Measurements from ENCODE around the gene GSE1.

Gene GSE1

GRCh38 chr16:85592700-85593493 is 20.2 kb upstream of the GSE1 start:
- ChIA-PET POLR2A (no interaction called here), CTCF (no interaction called here)
- TF ChIP-seq SP1 (IDR thresholded peaks at IDR 0.05) (no peak), FOXM1 (IDR thresholded peaks at IDR 0.05; ENCODE audit: borderline replicate concordance) (no peak), FOXK2 (IDR thresholded peaks at IDR 0.05) (no peak), BHLHE40 (IDR thresholded peaks at IDR 0.05; ENCODE audit: borderline replicate concordance) (no peak), HDGF (IDR thresholded peaks at IDR 0.05; ENCODE audit: borderline replicate concordance) (no peak), ELF4 (IDR thresholded peaks at IDR 0.05) (no peak), SUZ12 (IDR thresholded peaks at IDR 0.05) (no peak), LEF1 (IDR thresholded peaks at IDR 0.05; ENCODE audit: borderline replicate concordance) (no peak), CTBP1 (IDR thresholded peaks at IDR 0.05; ENCODE audit: borderline replicate concordance) (no peak), PKNOX1 (IDR thresholded peaks at IDR 0.05) (no peak), ARNT (IDR thresholded peaks at IDR 0.05) (no peak), L3MBTL2 (conservative IDR thresholded peaks at IDR 0.05) (no peak)
- DNase-seq (ENCODE audit: extremely low spot score): no peak

GRCh38 chr16:85593494-85594221 is 19.5 kb upstream of the GSE1 start:
- DNase-seq (ENCODE audit: extremely low spot score): no peak
- POLR2A ChIA-PET: no interaction called here
- CTCF ChIA-PET: no interaction called here
- TF ChIP-seq SUZ12 (IDR thresholded peaks at IDR 0.05): no peak
- no peak for TF ChIP-seq HDGF (IDR thresholded peaks at IDR 0.05; ENCODE audit: borderline replicate concordance)
- no peak for TF ChIP-seq FOXA1 (IDR thresholded peaks at IDR 0.05)
- TF ChIP-seq SP1 (IDR thresholded peaks at IDR 0.05): no peak
- TF ChIP-seq PKNOX1 (IDR thresholded peaks at IDR 0.05): no peak
- TF ChIP-seq ELF4 (IDR thresholded peaks at IDR 0.05): no peak
- no peak for TF ChIP-seq LEF1 (IDR thresholded peaks at IDR 0.05; ENCODE audit: borderline replicate concordance)
- TF ChIP-seq TARDBP (IDR thresholded peaks at IDR 0.05): no peak
- no peak for TF ChIP-seq CTBP1 (IDR thresholded peaks at IDR 0.05; ENCODE audit: borderline replicate concordance)
- TF ChIP-seq ARNT (IDR thresholded peaks at IDR 0.05): no peak
- TF ChIP-seq FOXM1 (IDR thresholded peaks at IDR 0.05; ENCODE audit: borderline replicate concordance): no peak
- TF ChIP-seq NFRKB (IDR thresholded peaks at IDR 0.05): no peak

GRCh38 chr16:85594273-85594977 is 18.7 kb upstream of the GSE1 start:
- POLR2A ChIA-PET: no interaction called here
- TF ChIP-seq BHLHE40 (IDR thresholded peaks at IDR 0.05; ENCODE audit: borderline replicate concordance): no peak
- no peak for TF ChIP-seq PKNOX1 (IDR thresholded peaks at IDR 0.05)
- TF ChIP-seq ZNF384 (IDR thresholded peaks at IDR 0.05): no peak
- no peak for TF ChIP-seq L3MBTL2 (conservative IDR thresholded peaks at IDR 0.05)
- no peak for TF ChIP-seq SUZ12 (IDR thresholded peaks at IDR 0.05)
- no peak for TF ChIP-seq LEF1 (IDR thresholded peaks at IDR 0.05; ENCODE audit: borderline replicate concordance)
- no peak for TF ChIP-seq FOXK2 (IDR thresholded peaks at IDR 0.05)
- TF ChIP-seq TARDBP (IDR thresholded peaks at IDR 0.05): no peak
- no peak for DNase-seq (ENCODE audit: extremely low spot score)
- CTCF ChIA-PET: no interaction called here

GRCh38 chr16:85594978-85595661 is 18.0 kb upstream of the GSE1 start:
- TF ChIP-seq CTBP1 (IDR thresholded peaks at IDR 0.05; ENCODE audit: borderline replicate concordance) (no peak), L3MBTL2 (conservative IDR thresholded peaks at IDR 0.05) (no peak), LEF1 (IDR thresholded peaks at IDR 0.05; ENCODE audit: borderline replicate concordance) (no peak), BHLHE40 (IDR thresholded peaks at IDR 0.05; ENCODE audit: borderline replicate concordance) (no peak), ZNF384 (IDR thresholded peaks at IDR 0.05) (no peak), PKNOX1 (IDR thresholded peaks at IDR 0.05) (no peak), NFRKB (IDR thresholded peaks at IDR 0.05) (no peak), FOXA1 (IDR thresholded peaks at IDR 0.05) (no peak), SP1 (IDR thresholded peaks at IDR 0.05) (no peak), SUZ12 (IDR thresholded peaks at IDR 0.05) (no peak), HDGF (IDR thresholded peaks at IDR 0.05; ENCODE audit: borderline replicate concordance) (no peak), ELF4 (IDR thresholded peaks at IDR 0.05) (no peak), FOXM1 (IDR thresholded peaks at IDR 0.05; ENCODE audit: borderline replicate concordance) (no peak), FOXK2 (IDR thresholded peaks at IDR 0.05) (no peak)
- ChIA-PET CTCF (no interaction called here), POLR2A (no interaction called here)
- DNase-seq (ENCODE audit: extremely low spot score): no peak
